Ovary (tissue), 3 donors: ENCODE measurements around the gene ZNF445.

Experiments used
- POLR2A ChIP-seq: fragments of 450-650 bp; IDR thresholded peaks from one replicate; pipeline ENCODE4 v1.6.1; 2017; ENCODE audit warnings: antibody characterized with exemption, mild to moderate bottlenecking, moderate library complexity
- TF ChIP-seq, protein P1 (sequence below), 3 donors: fragments of 450-650 bp in 2 of 3; fragments of 200-600 bp in 1 of 3; IDR thresholded peaks; one replicate each; pipeline versions ENCODE4 v1.5.1 to v1.8.0; 2016 to 2022; ENCODE audit warnings: antibody characterized with exemption in 3 of 3, mild to moderate bottlenecking in 1 of 3
- donor health status: DM: no; HTN: no; CAD: no.

DNA sequence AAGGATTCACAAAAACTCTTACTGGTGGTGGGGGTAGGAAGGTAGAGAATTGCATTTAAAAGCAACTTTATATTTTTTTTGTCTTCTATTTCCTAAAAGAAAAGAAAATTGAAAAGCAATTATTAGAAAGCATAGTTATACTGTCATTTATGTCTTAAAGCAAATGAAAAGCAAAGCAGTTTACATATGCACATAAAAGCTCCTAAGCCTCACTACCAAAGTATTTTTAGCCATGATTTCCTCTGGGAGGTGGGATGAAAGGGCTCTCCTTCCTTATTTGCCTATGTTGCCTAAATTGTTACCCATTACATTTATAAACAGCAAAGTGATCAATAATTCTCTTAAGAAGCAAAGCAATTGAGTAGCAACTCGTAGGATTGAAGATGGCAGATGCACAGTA, 7.0 kb downstream of the ZNF445 start:
- TF ChIP-seq, protein P1, sequence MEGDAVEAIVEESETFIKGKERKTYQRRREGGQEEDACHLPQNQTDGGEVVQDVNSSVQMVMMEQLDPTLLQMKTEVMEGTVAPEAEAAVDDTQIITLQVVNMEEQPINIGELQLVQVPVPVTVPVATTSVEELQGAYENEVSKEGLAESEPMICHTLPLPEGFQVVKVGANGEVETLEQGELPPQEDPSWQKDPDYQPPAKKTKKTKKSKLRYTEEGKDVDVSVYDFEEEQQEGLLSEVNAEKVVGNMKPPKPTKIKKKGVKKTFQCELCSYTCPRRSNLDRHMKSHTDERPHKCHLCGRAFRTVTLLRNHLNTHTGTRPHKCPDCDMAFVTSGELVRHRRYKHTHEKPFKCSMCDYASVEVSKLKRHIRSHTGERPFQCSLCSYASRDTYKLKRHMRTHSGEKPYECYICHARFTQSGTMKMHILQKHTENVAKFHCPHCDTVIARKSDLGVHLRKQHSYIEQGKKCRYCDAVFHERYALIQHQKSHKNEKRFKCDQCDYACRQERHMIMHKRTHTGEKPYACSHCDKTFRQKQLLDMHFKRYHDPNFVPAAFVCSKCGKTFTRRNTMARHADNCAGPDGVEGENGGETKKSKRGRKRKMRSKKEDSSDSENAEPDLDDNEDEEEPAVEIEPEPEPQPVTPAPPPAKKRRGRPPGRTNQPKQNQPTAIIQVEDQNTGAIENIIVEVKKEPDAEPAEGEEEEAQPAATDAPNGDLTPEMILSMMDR (IDR thresholded peaks at IDR 0.05) = no peak
- no peak for TF ChIP-seq POLR2A
